Chondrocyte (in vitro differentiated cells): Measurements from ENCODE around the gene OTUD1. TPM values are rescaled to one million over a fixed set of nuclear protein-coding genes. Genes with fewer than 3 reads are reported as not detected.

Experiments
- DNase-seq: peaks from one replicate; pipeline ENCODE4 v3.0.0; 2021; ENCODE audit warnings: mixed read lengths, low spot score
- H3K27ac Mint-ChIP-seq: one replicate; pipeline ENCODE4 v1.8.0; 2021; ENCODE audit warnings: mild to moderate bottlenecking, moderate library complexity, mixed read lengths; ENCODE audit not compliant: unreplicated experiment
- H3K27me3 Mint-ChIP-seq: 2 replicates; pipeline ENCODE4 v1.8.0; 2021; ENCODE audit warnings: low read depth, mixed read lengths
- H3K36me3 Mint-ChIP-seq: 2 replicates; pipeline ENCODE4 v1.8.0; 2021; ENCODE audit warnings: low read depth, mixed read lengths
- H3K4me1 Mint-ChIP-seq: 2 replicates; pipeline ENCODE4 v1.8.0; 2021; ENCODE audit warnings: low read depth, mild to moderate bottlenecking, mixed read lengths
- H3K4me3 Mint-ChIP-seq: one replicate; pipeline ENCODE4 v1.8.0; 2021; ENCODE audit warnings: mild to moderate bottlenecking, moderate library complexity, mixed read lengths; ENCODE audit not compliant: unreplicated experiment
- H3K9me3 Mint-ChIP-seq: 2 replicates; pipeline ENCODE4 v1.8.0; 2021; ENCODE audit warnings: low read depth, mixed read lengths
- CTCF ChIP-seq: fragments of 200-600 bp; sonication (generic); IDR thresholded peaks from 2 replicates; pipeline ENCODE4 v1.5.0; 2021; ENCODE audit warnings: antibody characterized with exemption, mild to moderate bottlenecking, moderate library complexity
- total RNA-seq: library from RNA; stranded (reverse); gene quantifications from 3 replicates; pipeline ENCODE4 v1.2.1, GENCODE V29; 2021

OTUD1 gene
- total RNA-seq, 1 donor from 2014 or later = 11.3 TPM

DNA sequence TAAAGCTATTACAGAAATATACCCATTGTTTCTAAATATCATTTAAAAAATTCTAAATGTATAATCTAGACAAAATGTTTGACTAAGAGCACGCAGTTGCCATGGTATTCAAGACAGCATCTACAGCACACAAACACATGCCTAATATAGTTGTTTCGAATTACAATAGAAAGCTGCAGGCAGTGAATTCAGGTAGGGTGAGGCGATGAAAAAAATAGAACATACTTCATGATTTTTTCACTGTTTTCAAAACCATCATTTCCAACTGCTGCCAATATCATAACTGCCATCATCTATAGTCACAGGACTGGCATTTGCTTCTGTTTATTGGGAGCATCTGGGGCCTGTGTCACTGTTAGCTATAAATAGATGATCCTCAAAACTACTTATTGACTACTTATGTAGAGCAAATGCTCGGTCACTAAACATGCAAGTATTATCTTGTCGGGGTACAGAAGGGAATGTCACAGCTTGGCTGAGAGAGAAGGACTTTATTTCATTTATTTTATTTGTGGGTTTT is 34.4 kb upstream of the OTUD1 start:
- no peaks in the 10 kb centered on the region for H3K36me3 Mint-ChIP-seq
- H3K27ac Mint-ChIP-seq = no peak overlapping the region
- H3K9me3 Mint-ChIP-seq = no peaks in the 10 kb centered on the region
- TF ChIP-seq CTCF = no peak
- no peak overlapping the region for H3K4me3 Mint-ChIP-seq
- peaks cover 12% of the 10 kb centered on the region for H3K27me3 Mint-ChIP-seq
- DNase-seq = no peak
- no peaks in the 10 kb centered on the region for H3K4me1 Mint-ChIP-seq

DNA sequence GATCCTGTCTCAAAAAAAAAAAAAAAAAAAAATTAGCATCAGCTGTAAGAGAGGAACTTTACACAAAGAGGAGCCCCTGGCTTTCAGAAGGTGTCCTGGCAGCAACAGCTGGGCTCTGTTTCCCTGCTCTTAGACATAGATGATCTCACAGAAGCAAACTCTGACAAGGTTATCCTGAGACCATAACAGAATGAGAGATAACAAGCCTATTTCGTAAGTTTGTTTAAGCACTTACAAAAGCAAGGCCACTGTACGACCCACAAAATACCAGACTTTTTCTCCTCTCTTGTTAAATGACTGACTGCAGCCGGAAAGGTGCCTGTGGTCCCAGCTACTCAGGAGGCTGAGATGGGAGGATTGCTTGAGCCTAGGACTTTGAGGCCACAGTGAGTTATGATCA is 33.3 kb upstream of the OTUD1 start:
- no peak for DNase-seq
- TF ChIP-seq CTCF = no peak

DNA sequence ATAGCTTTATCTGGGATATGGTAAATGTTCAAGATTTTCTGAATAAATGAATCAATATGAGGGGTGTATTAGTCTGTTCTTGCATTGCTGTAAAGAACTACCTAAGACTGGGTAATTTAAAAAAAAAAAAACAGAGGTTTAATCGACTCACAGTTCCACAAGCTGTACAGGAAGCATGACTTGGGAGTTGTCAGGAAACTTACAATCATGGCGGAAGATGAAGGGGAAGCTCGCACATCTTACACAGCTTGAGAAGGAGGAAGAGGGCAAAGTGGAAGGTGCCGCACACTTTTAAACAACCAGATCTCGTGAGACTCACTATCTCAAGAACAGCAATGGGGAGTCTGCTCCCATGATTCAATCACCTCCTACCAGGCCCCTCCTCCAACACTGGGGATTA is 32.5 kb upstream of the OTUD1 start:
- no peaks in the 10 kb centered on the region for H3K9me3 Mint-ChIP-seq
- no peak overlapping the region for H3K27ac Mint-ChIP-seq
- H3K36me3 Mint-ChIP-seq = no peaks in the 10 kb centered on the region

More for the DNA sequence above, 33.3 kb upstream of the OTUD1 start:
- Mint-ChIP-seq H3K27ac (no peak overlapping the region), H3K4me1 (no peaks in the 10 kb centered on the region), H3K36me3 (no peaks in the 10 kb centered on the region), H3K4me3 (no peak overlapping the region), H3K27me3 (peaks cover 7% of the 10 kb centered on the region), H3K9me3 (no peaks in the 10 kb centered on the region)

GRCh38 chr10:23408330-23408976 is 30.4 kb upstream of the OTUD1 start:
- Mint-ChIP-seq H3K27me3 (peaks cover 6% of the 10 kb centered on the region), H3K9me3 (no peaks in the 10 kb centered on the region), H3K36me3 (no peaks in the 10 kb centered on the region), H3K4me3 (no peak overlapping the region), H3K27ac (no peak overlapping the region), H3K4me1 (no peaks in the 10 kb centered on the region)
- no peak for DNase-seq
- no peak for TF ChIP-seq CTCF

More for the DNA sequence above, 32.5 kb upstream of the OTUD1 start:
- Mint-ChIP-seq H3K4me3 (no peak overlapping the region), H3K4me1 (no peaks in the 10 kb centered on the region), H3K27me3 (peaks cover 4% of the 10 kb centered on the region)
- no peak for TF ChIP-seq CTCF
- no peak for DNase-seq

GRCh38 chr10:23412223-23412622 is 26.7 kb upstream of the OTUD1 start:
- Mint-ChIP-seq H3K36me3 (no peaks in the 10 kb centered on the region), H3K9me3 (no peaks in the 10 kb centered on the region), H3K4me3 (no peak overlapping the region), H3K4me1 (no peaks in the 10 kb centered on the region), H3K27me3 (peaks cover 13% of the 10 kb centered on the region), H3K27ac (no peak overlapping the region)
- no peak for DNase-seq
- TF ChIP-seq CTCF = no peak
